HEK293 (cell line): ENCODE measurements around the gene CRAT.
A peak's percentile ranks its signal among the peaks of the same experiment; 100 is the strongest.

ENCODE experiments used
- CTCF ChIA-PET: fragments of 350-600 bp; formaldehyde crosslinking; extraction: SDS; loops from one replicate; lab custom pipeline; 2021; ENCODE audit warnings: antibody characterized with exemption; lab: Yijun Ruan, JAX
- POLR2A ChIA-PET: fragments of 300-600 bp; formaldehyde crosslinking; extraction: SDS; loops from one replicate; lab custom pipeline; 2020; ENCODE audit warnings: antibody characterized with exemption, inconsistent platforms; lab: Yijun Ruan, JAX
- H3K27ac ChIP-seq: fragments of 200-500 bp; sonication (Bioruptor generic); 2 replicates; pipeline ENCODE4 v1.5.1; 2014; ENCODE audit warnings: low read depth, low read length, control low read depth, inconsistent platforms; ENCODE audit errors: extremely low read depth
- H3K36me3 ChIP-seq, 2 experiments: fragments of 200-500 bp in 1 of 2; sonication (Bioruptor generic) in 1 of 2; 1 replicate in 1 of 2; 2 replicates in 1 of 2; pipeline ENCODE4 v1.5.1; 2014 to 2017; ENCODE audit warnings: inconsistent platforms in 2 of 2, low read length in 2 of 2; ENCODE audit not compliant: control insufficient read depth in 2 of 2, insufficient read depth in 1 of 2
- H3K4me1 ChIP-seq: fragments of 200-500 bp; sonication (Bioruptor generic); 2 replicates; pipeline ENCODE4 v1.5.1; 2014; ENCODE audit warnings: mild to moderate bottlenecking, low read length, inconsistent platforms; ENCODE audit not compliant: control insufficient read depth, insufficient read depth
- H3K4me3 ChIP-seq: 2 replicates; pipeline ENCODE4 v1.5.1; 2011; ENCODE audit warnings: low read depth, mild to moderate bottlenecking, control low read depth, low read length, moderate library complexity
- H3K9me3 ChIP-seq: fragments of 200-500 bp; sonication (Bioruptor generic); 2 replicates; pipeline ENCODE4 v1.5.1; 2014; ENCODE audit warnings: low read depth, low read length, inconsistent platforms; ENCODE audit not compliant: control insufficient read depth, insufficient read depth
- EGR2 ChIP-seq: fragments of 450-650 bp; formaldehyde crosslinking; IDR thresholded peaks from 2 replicates; pipeline ENCODE4 v1.5.1; 2016; ENCODE audit warnings: low read depth, missing biosample characterization, missing genetic modification characterization
- IKZF3 ChIP-seq: fragments of 450-650 bp; IDR thresholded peaks from 2 replicates; pipeline ENCODE4 v1.5.0; 2018; ENCODE audit warnings: missing biosample characterization, mild to moderate bottlenecking, missing genetic modification characterization, moderate library complexity
- INSM2 ChIP-seq: fragments of 450-650 bp; formaldehyde crosslinking; IDR thresholded peaks from 2 replicates; pipeline ENCODE4 v1.5.1; 2016; ENCODE audit warnings: missing biosample characterization, missing genetic modification characterization
- KLF10 ChIP-seq: fragments of 450-650 bp; IDR thresholded peaks from 2 replicates; pipeline ENCODE4 v1.5.1; 2018; ENCODE audit warnings: missing biosample characterization, mild to moderate bottlenecking, missing genetic modification characterization
- OVOL3 ChIP-seq: fragments of 450-650 bp; formaldehyde crosslinking; IDR thresholded peaks from 2 replicates; pipeline ENCODE4 v1.5.1; 2016; ENCODE audit warnings: missing biosample characterization, missing genetic modification characterization
- SP7 ChIP-seq: fragments of 450-650 bp; formaldehyde crosslinking; IDR thresholded peaks from 2 replicates; pipeline ENCODE4 v1.5.1; 2016; ENCODE audit warnings: missing biosample characterization, missing genetic modification characterization
- ZFHX2 ChIP-seq: fragments of 450-650 bp; formaldehyde crosslinking; conservative IDR thresholded peaks from 2 replicates; pipeline ENCODE4 v1.5.1; 2016; ENCODE audit warnings: missing biosample characterization, missing genetic modification characterization
- ZNF324 ChIP-seq: fragments of 450-650 bp; formaldehyde crosslinking; IDR thresholded peaks from 2 replicates; pipeline ENCODE4 v1.5.1; 2016; ENCODE audit warnings: missing biosample characterization, missing genetic modification characterization
- ZNF624 ChIP-seq: fragments of 450-650 bp; formaldehyde crosslinking; IDR thresholded peaks from 2 replicates; pipeline ENCODE4 v1.5.1; 2017; ENCODE audit warnings: missing biosample characterization, missing genetic modification characterization
- ZNF629 ChIP-seq: fragments of 450-650 bp; formaldehyde crosslinking; IDR thresholded peaks from 2 replicates; pipeline ENCODE4 v1.5.1; 2017; ENCODE audit warnings: missing biosample characterization, missing genetic modification characterization
- ZNF654 ChIP-seq: fragments of 450-650 bp; formaldehyde crosslinking; IDR thresholded peaks from 2 replicates; pipeline ENCODE4 v1.5.1; 2016; ENCODE audit warnings: low read depth, missing biosample characterization, missing genetic modification characterization
- ZNF660 ChIP-seq: fragments of 450-650 bp; IDR thresholded peaks from 2 replicates; pipeline ENCODE4 v1.5.1; 2018; ENCODE audit warnings: missing biosample characterization, mild to moderate bottlenecking, missing genetic modification characterization
- ZSCAN4 ChIP-seq: fragments of 450-650 bp; formaldehyde crosslinking; IDR thresholded peaks from 2 replicates; pipeline ENCODE4 v1.5.1; 2017; ENCODE audit warnings: missing biosample characterization, missing genetic modification characterization
- TF ChIP-seq, protein P1 (sequence below): fragments of 450-650 bp; formaldehyde crosslinking; IDR thresholded peaks from 2 replicates; pipeline ENCODE4 v1.5.1; 2016; ENCODE audit warnings: missing biosample characterization, missing genetic modification characterization

CRAT gene

GRCh38 chr9:129143031-129143927 is 32.7 kb upstream of the CRAT start:
- ChIA-PET POLR2A (interaction anchor here (0.6 to 1.7 kb wide), 8 partner anchors 9 to 481 kb away, joined by 3 to 8 read pairs (median 4); partner anchors contain the start of genes DOLPP1, IER5L and PTPA), CTCF (interaction anchor here (0.6 to 23.6 kb wide), 40 partner anchors 11 to 647 kb away, joined by 3 to 507 read pairs (median 4); partner anchors contain the start of genes C9orf50, NTMT1, PTPA and SH3GLB2)
- no peak overlapping the region for H3K27ac ChIP-seq

DNA sequence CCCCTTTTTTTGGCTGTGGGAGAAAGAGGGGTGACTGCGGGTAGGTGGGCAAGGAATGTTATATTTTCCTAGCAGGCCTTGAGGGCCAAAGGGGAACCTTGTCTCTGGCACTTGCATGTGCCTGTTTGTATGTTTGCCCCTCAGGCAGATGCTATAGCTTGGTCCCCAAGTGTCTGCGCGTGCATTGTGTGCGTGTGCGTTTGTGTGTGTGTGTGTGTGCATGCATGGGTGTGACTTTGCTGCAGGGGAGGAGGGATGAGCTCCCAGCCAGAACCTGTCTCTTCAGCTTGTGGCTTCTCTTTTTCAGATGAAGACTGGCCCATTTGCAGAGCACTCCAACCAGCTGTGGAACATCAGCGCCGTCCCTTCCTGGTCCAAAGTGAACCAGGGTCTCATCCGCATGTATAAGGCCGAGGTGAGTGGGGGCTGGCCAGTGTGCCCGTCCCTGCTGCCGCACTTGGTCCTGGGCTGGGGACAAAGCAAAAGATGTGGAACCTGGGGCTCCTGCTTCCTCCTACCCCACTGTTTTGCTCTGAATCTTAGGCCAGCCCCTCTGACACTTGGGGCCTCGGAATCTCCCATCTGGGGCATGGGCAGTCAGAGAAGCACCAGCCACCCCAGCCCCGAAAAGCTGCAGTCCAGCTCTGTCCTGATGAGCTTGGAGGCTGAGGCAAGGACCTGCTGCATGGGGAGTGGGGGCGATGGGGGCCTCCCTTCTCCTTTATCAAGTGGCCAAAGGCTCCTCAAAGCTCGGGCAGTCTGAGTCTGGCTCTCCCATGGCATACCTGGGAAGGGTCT is 31.7 kb upstream of the CRAT start:
- Histone ChIP-seq H3K9me3 (no peaks in the 10 kb centered on the region), H3K36me3 (peaks cover 0 to 41% of the 10 kb centered on the region in 2 experiments; a peak in 2 of 3 replicates), H3K4me3 (no peak overlapping the region)
- CTCF ChIA-PET = interaction anchor here (0.6 to 23.6 kb wide), 40 partner anchors 10 to 939 kb away, joined by 3 to 507 read pairs (median 4); partner anchors contain the start of genes C9orf50, NTMT1, PTPA and SH3GLB2
- TF ChIP-seq ZSCAN4 (tag by site-specific recombination) (peak; percentile 83), INSM2 (tag by site-specific recombination) (no peak), KLF10 (tag by site-specific recombination) (no peak)
- TF ChIP-seq, all 188 proteins: peak for 1
- POLR2A ChIA-PET = interaction anchor here (0.6 to 1.7 kb wide), 9 partner anchors 10 to 553 kb away, joined by 3 to 8 read pairs (median 4); partner anchors contain the start of genes DOLPP1, IER5L and PTPA
- no peak overlapping the region for H3K27ac ChIP-seq
- H3K4me1 ChIP-seq = peaks cover 13% of the 10 kb centered on the region

More at GRCh38 chr9:129143031-129143927, 32.7 kb upstream of the CRAT start:
- peaks cover 0 to 32% of the 10 kb centered on the region in 2 experiments; a peak in 2 of 3 replicates for H3K36me3 ChIP-seq
- peaks cover 13% of the 10 kb centered on the region for H3K4me1 ChIP-seq
- TF ChIP-seq ZNF629 (tag by site-specific recombination) = no peak
- peak; percentile 93 for TF ChIP-seq EGR2 (tag by site-specific recombination)
- peak; percentile 28; the same call in 1 of the 2 replicates for TF ChIP-seq IKZF3 (tag by site-specific recombination)
- TF ChIP-seq SP7 (tag by site-specific recombination) = 0 out of 2 replicates have a peak, but pooled peaks have one; percentile 12
- TF ChIP-seq, protein P1, sequence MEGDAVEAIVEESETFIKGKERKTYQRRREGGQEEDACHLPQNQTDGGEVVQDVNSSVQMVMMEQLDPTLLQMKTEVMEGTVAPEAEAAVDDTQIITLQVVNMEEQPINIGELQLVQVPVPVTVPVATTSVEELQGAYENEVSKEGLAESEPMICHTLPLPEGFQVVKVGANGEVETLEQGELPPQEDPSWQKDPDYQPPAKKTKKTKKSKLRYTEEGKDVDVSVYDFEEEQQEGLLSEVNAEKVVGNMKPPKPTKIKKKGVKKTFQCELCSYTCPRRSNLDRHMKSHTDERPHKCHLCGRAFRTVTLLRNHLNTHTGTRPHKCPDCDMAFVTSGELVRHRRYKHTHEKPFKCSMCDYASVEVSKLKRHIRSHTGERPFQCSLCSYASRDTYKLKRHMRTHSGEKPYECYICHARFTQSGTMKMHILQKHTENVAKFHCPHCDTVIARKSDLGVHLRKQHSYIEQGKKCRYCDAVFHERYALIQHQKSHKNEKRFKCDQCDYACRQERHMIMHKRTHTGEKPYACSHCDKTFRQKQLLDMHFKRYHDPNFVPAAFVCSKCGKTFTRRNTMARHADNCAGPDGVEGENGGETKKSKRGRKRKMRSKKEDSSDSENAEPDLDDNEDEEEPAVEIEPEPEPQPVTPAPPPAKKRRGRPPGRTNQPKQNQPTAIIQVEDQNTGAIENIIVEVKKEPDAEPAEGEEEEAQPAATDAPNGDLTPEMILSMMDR = peak; percentile 63
- peak; percentile 91 for TF ChIP-seq ZFHX2
- no peak for TF ChIP-seq OVOL3 (tag by site-specific recombination)
- peak; percentile 32; the same call in 1 of the 2 replicates for TF ChIP-seq ZNF654 (tag by site-specific recombination)
- TF ChIP-seq ZNF624 = no peak
- no peak for TF ChIP-seq ZNF324 (tag by site-specific recombination)
- TF ChIP-seq ZNF660 (tag by site-specific recombination) = 0 out of 2 replicates have a peak, but pooled peaks have one; percentile 42
- TF ChIP-seq, all 188 proteins: peak for 7
- Histone ChIP-seq H3K9me3 (no peaks in the 10 kb centered on the region), H3K4me3 (no peak overlapping the region)
